PC-3 (cell line): ENCODE data around the gene CSRP1. TPM values are rescaled to one million over a fixed set of nuclear protein-coding genes. Genes with fewer than 3 reads are reported as not detected.
"Not testable (repeated sequence)": the region's sequence is repeated elsewhere in the genome, so short reads cannot be mapped to it uniquely, and the experiment has no call there.

ENCODE experiments used
- ATAC-seq: fragments of 200-7000 bp; cut with Tn5 transposase; 2 replicates; pipeline ENCODE4 v1.9.1; 2020; ENCODE audit warnings: mild to moderate bottlenecking, moderate library complexity
- BruUV-seq: library from RNA; stranded (reverse); fragments of 400-500 nt; replicated peaks from 2 replicates; lab custom pipeline; 2021; lab: Mats Ljungman, UMichigan
- CTCF ChIA-PET: fragments of 300-600 bp; sonication (Branson Sonifier 250); formaldehyde crosslinking; loops from one replicate; lab custom pipeline; 2022; ENCODE audit warnings: antibody characterized with exemption; lab: Charles Lee
- POLR2A ChIA-PET: fragments of 300-600 bp; sonication (Branson Sonifier 250); formaldehyde crosslinking; loops from one replicate; lab custom pipeline; 2022; ENCODE audit warnings: antibody characterized with exemption; ENCODE audit not compliant: unreplicated experiment; lab: Charles Lee
- DNase-seq: peaks from one replicate; pipeline ENCODE4 v3.0.0-alpha.2; 2015
- H2AFZ ChIP-seq: fragments of 300-600 bp; sonication (generic); 2 replicates; pipeline ENCODE4 v1.6.0; 2016; ENCODE audit warnings: antibody characterized with exemption, low read length
- H3F3A ChIP-seq: fragments of 300-600 bp; sonication (generic); one replicate; pipeline ENCODE4 v1.6.0; 2017; ENCODE audit warnings: antibody characterized with exemption, low read length, control low read depth, mild to moderate bottlenecking; ENCODE audit not compliant: unreplicated experiment
- H3K27ac ChIP-seq: fragments of 300-600 bp; sonication (generic); 2 replicates; pipeline ENCODE4 v1.5.1; 2016; ENCODE audit warnings: mild to moderate bottlenecking, low read length
- H3K27me3 ChIP-seq: fragments of 300-600 bp; sonication (generic); 2 replicates; pipeline ENCODE4 v1.6.1; 2016; ENCODE audit warnings: low read length, mixed read lengths
- H3K36me3 ChIP-seq: fragments of 300-600 bp; sonication (generic); 2 replicates; pipeline ENCODE4 v1.6.1; 2016; ENCODE audit warnings: low read depth, mixed run types, low read length, mixed read lengths
- H3K4me1 ChIP-seq: fragments of 300-600 bp; sonication (generic); 2 replicates; pipeline ENCODE4 v1.5.1; 2016; ENCODE audit warnings: low read length; ENCODE audit not compliant: insufficient read depth
- H3K4me2 ChIP-seq: fragments of 300-600 bp; sonication (generic); 2 replicates; pipeline ENCODE4 v1.6.0; 2016; ENCODE audit warnings: low read length
- H3K4me3 ChIP-seq: fragments of 300-600 bp; sonication (generic); 2 replicates; pipeline ENCODE4 v1.5.1; 2016; ENCODE audit warnings: mild to moderate bottlenecking, low read length, mixed read lengths
- H3K79me2 ChIP-seq: fragments of 300-600 bp; sonication (generic); 2 replicates; pipeline ENCODE4 v1.6.1; 2017; ENCODE audit warnings: low read length, mixed read lengths
- H3K9ac ChIP-seq: fragments of 300-600 bp; sonication (generic); 2 replicates; pipeline ENCODE4 v1.6.0; 2016; ENCODE audit warnings: mild to moderate bottlenecking, low read length
- H3K9me2 ChIP-seq: fragments of 300-600 bp; sonication (generic); replicated peaks from 2 replicates; pipeline ENCODE4 v1.6.1; 2016; ENCODE audit warnings: mixed run types, low read length, mixed read lengths
- H3K9me3 ChIP-seq: fragments of 300-600 bp; sonication (generic); 2 replicates; pipeline ENCODE4 v1.6.1; 2016; ENCODE audit warnings: low read length, mixed read lengths
- H4K20me1 ChIP-seq: fragments of 300-600 bp; sonication (generic); 2 replicates; pipeline ENCODE4 v1.6.1; 2016; ENCODE audit warnings: low read length, mixed read lengths
- CTCF ChIP-seq: fragments of 300-600 bp; sonication (generic); conservative IDR thresholded peaks from 2 replicates; pipeline ENCODE4 v1.5.1; 2017; ENCODE audit warnings: antibody characterized with exemption, low read depth, mild to moderate bottlenecking, low read length
- EZH2 ChIP-seq: fragments of 300-600 bp; sonication (generic); IDR thresholded peaks from one replicate; pipeline ENCODE4 v1.6.1; 2017; ENCODE audit warnings: antibody characterized with exemption, mild to moderate bottlenecking, low read length; ENCODE audit not compliant: unreplicated experiment
- EZH2phosphoT487 ChIP-seq: fragments of 300-600 bp; sonication (generic); IDR thresholded peaks from 2 replicates; pipeline ENCODE4 v1.6.1; 2018; ENCODE audit warnings: mild to moderate bottlenecking, antibody characterized with exemption, low read length, borderline replicate concordance
- intact Hi-C: fragments of 100-400 bp; cut with micrococcal nuclease; formaldehyde crosslinking; loops from 2 replicates; pipeline ENCODE4 v1.9.0; 2023
- total RNA-seq: library from RNA; depleted of rRNA; stranded (reverse); fragments of >200 nt; gene quantifications from 2 replicates; pipeline ENCODE4 v1.2.3, GENCODE V29; 2014

Gene CSRP1
- total RNA-seq, 1 experiment from 2014 or later: 147 TPM

- POLR2A ChIA-PET: interaction anchor here (1.0 kb wide), 1 partner anchor 15 kb away, joined by 4 read pairs; no protein-coding TSS in a partner anchor
- DNase-seq: no peak
- intact Hi-C loops: no loop called here
- no peaks in the 10 kb centered on the region for H3K27me3 ChIP-seq
- H3K4me3 ChIP-seq: no peak overlapping the region
- no peak for ATAC-seq
- peaks cover 7% of the 10 kb centered on the region for H3K36me3 ChIP-seq
- H3K9ac ChIP-seq: peak overlapping the region; percentile 5
- peaks cover 38% of the 10 kb centered on the region for H3K4me1 ChIP-seq
- TF ChIP-seq CTCF (no peak), EZH2 (no peak), EZH2phosphoT487 (no peak)
- H3K27ac ChIP-seq: peak overlapping the region; percentile 48
- no peaks in the 10 kb centered on the region for H3K9me2 ChIP-seq
- H2AFZ ChIP-seq: no peak overlapping the region
- no peaks in the 10 kb centered on the region for H3F3A ChIP-seq
- no peaks in the 10 kb centered on the region for H3K9me3 ChIP-seq
- H3K4me2 ChIP-seq: peak overlapping the region; percentile 30; the same call in 1 of the 2 replicates
- no peaks in the 10 kb centered on the region for H4K20me1 ChIP-seq
- CTCF ChIA-PET: no interaction called here
- H3K79me2 ChIP-seq: no peaks in the 10 kb centered on the region
- no TSS peak for BruUV-seq
Observed at GRCh38 chr1:201475915-201476669, 30.8 kb downstream of the CSRP1 start.

- ATAC-seq (peak; percentile 88), DNase-seq (peak; percentile 98)
- peak overlapping the region; percentile 48 for H3K27ac ChIP-seq
- no peaks in the 10 kb centered on the region for H3K9me3 ChIP-seq
- POLR2A ChIA-PET: no interaction called here
- H3F3A ChIP-seq: no peaks in the 10 kb centered on the region
- 0 out of 2 replicates have a peak overlapping the region, but pooled peaks have one; percentile 1 for H3K9ac ChIP-seq
- no peak overlapping the region for H3K4me3 ChIP-seq
- no TSS peak for BruUV-seq
- H2AFZ ChIP-seq: no peak overlapping the region
- intact Hi-C loops: no loop called here
- H3K4me2 ChIP-seq: peak overlapping the region; percentile 30
- H4K20me1 ChIP-seq: no peaks in the 10 kb centered on the region
- peaks cover 7% of the 10 kb centered on the region for H3K36me3 ChIP-seq
- H3K9me2 ChIP-seq: no peaks in the 10 kb centered on the region
- TF ChIP-seq CTCF: no peak
- TF ChIP-seq EZH2: no peak
- TF ChIP-seq EZH2phosphoT487: no peak
- H3K27me3 ChIP-seq: no peaks in the 10 kb centered on the region
- CTCF ChIA-PET: interaction anchor here (0.9 kb wide), 1 partner anchor 14 kb away, joined by 4 read pairs; no protein-coding TSS in a partner anchor
- peaks cover 33% of the 10 kb centered on the region for H3K4me1 ChIP-seq
- H3K79me2 ChIP-seq: no peaks in the 10 kb centered on the region
Observed at GRCh38 chr1:201475130-201475529, 31.8 kb downstream of the CSRP1 start.

GRCh38 chr1:201473296-201473695 is 33.6 kb downstream of the CSRP1 start:
- Histone ChIP-seq H3K9ac (no peak overlapping the region), H3K27me3 (no peaks in the 10 kb centered on the region), H3K36me3 (no peaks in the 10 kb centered on the region), H3K4me2 (no peak overlapping the region), H3K9me2 (no peaks in the 10 kb centered on the region), H3K27ac (no peak overlapping the region), H3K79me2 (peaks cover 13% of the 10 kb centered on the region), H3F3A (no peaks in the 10 kb centered on the region), H3K4me1 (peaks cover 38% of the 10 kb centered on the region), H4K20me1 (no peaks in the 10 kb centered on the region), H2AFZ (no peak overlapping the region), H3K9me3 (no peaks in the 10 kb centered on the region), H3K4me3 (no peak overlapping the region)
- ChIA-PET POLR2A (no interaction called here), CTCF (no interaction called here)
- intact Hi-C loops: no loop called here
- DNase-seq: peak; percentile 11
- no TSS peak for BruUV-seq
- TF ChIP-seq CTCF (no peak), EZH2 (no peak), EZH2phosphoT487 (no peak)
- no peak for ATAC-seq

GRCh38 chr1:201472321-201472720 is 34.6 kb downstream of the CSRP1 start:
- H3K9ac ChIP-seq, H4K20me1 ChIP-seq, H3K9me3 ChIP-seq, H3K27me3 ChIP-seq, POLR2A ChIA-PET, ATAC-seq, H3K36me3 ChIP-seq, H3K4me2 ChIP-seq, H3F3A ChIP-seq, H2AFZ ChIP-seq, DNase-seq, H3K27ac ChIP-seq, intact Hi-C loops, H3K9me2 ChIP-seq, H3K4me3 ChIP-seq, BruUV-seq: not testable (repeated sequence)
- CTCF ChIA-PET: interaction anchor here (0.5 to 0.6 kb wide), 3 partner anchors 9 to 24 kb away, joined by 3 to 8 read pairs (median 3); no protein-coding TSS in a partner anchor
- H3K4me1 ChIP-seq: peaks cover 48% of the 10 kb centered on the region
- H3K79me2 ChIP-seq: peaks cover 22% of the 10 kb centered on the region
